Vagina (tissue), 2 donors: ENCODE data around the gene LILRB3.
"Not testable (repeated sequence)": the region's sequence is repeated elsewhere in the genome, so short reads cannot be mapped to it uniquely, and the experiment has no call there.

Experiments used
- CTCF ChIP-seq, 3 experiments: fragments of 450-650 bp in 2 of 3; fragments of 200-600 bp in 1 of 3; sonication (generic) in 1 of 3; IDR thresholded peaks; one replicate each; pipeline ENCODE4 v1.5.1; 2017 to 2019; ENCODE audit warnings: antibody characterized with exemption in 3 of 3, mild to moderate bottlenecking in 2 of 3, moderate library complexity in 2 of 3
- POLR2A ChIP-seq, 2 donors: fragments of 450-650 bp; IDR thresholded peaks; one replicate each; pipeline ENCODE4 v1.6.1; 2017; ENCODE audit warnings: antibody characterized with exemption in 2 of 2, mild to moderate bottlenecking in 2 of 2, moderate library complexity in 2 of 2
- POLR2AphosphoS5 ChIP-seq, 2 donors: sonication (generic); formaldehyde crosslinking; IDR thresholded peaks; one replicate each; pipeline ENCODE4 v1.9.0; 2017; ENCODE audit warnings: antibody characterized with exemption in 2 of 2, mild to moderate bottlenecking in 2 of 2, low read depth in 1 of 2; ENCODE audit not compliant: insufficient read depth in 1 of 2

DNA sequence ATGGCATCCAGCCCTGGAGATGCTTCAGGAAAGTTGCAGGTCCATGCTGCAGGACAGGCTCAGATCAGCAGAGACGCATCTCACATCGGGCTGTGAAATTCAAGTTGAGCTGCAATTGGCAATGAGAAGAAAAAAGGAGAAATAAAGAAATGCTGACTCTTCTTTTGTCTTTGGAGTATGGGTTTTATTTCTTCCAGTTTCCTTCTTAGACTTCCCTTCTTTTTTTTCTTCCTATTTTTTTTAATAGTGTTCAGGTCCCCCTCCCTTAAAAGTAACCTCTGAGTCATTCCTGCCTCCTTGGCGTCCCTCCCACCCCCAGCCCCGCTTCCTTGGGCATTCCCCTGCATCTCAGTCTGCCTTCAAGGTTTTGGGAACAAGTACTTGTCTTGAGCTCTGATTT is 48.8 kb upstream of the LILRB3 start:
- not testable (repeated sequence) for TF ChIP-seq CTCF (IDR thresholded peaks at IDR 0.05); POLR2A (IDR thresholded peaks at IDR 0.05); POLR2AphosphoS5 (IDR thresholded peaks at IDR 0.05; ENCODE audit: insufficient read depth in 1 of 2, low read depth in 1 of 2)
